Ovary (tissue), 9 donors: Measurements from ENCODE around the gene ASB9. TPM values are rescaled to one million over a fixed set of nuclear protein-coding genes. Genes with fewer than 3 reads are reported as not detected.

Experiments
- DNase-seq, 5 donors: peaks; one replicate each; pipeline ENCODE4 v3.0.0-alpha.2; 2019 to 2020
- H3K27ac ChIP-seq, 2 donors: fragments of 200-600 bp; one replicate each; pipeline versions ENCODE4 v1.5.1 to v1.8.0; 2019 to 2022
- H3K27me3 ChIP-seq: fragments of 200-600 bp; one replicate; pipeline ENCODE4 v1.8.0; 2022
- H3K36me3 ChIP-seq: fragments of 200-600 bp; sonication (generic); one replicate; pipeline ENCODE4 v1.5.1; 2019
- H3K4me1 ChIP-seq: one replicate; pipeline ENCODE4 v1.8.1; 2013; ENCODE audit warnings: mild to moderate bottlenecking, moderate library complexity; ENCODE audit not compliant: insufficient read depth
- H3K4me3 ChIP-seq: fragments of 200-600 bp; sonication (generic); one replicate; pipeline ENCODE4 v1.5.1; 2017
- H3K9me3 ChIP-seq, 2 donors: fragments of 200-600 bp in 1 of 2; sonication (generic) in 1 of 2; one replicate each; pipeline versions ENCODE4 v1.5.1 to v1.8.1; 2013 to 2019; ENCODE audit warnings: mild to moderate bottlenecking in 1 of 2, moderate library complexity in 1 of 2
- CTCF ChIP-seq, 3 donors: fragments of 450-650 bp in 2 of 3; fragments of 200-600 bp in 1 of 3; IDR thresholded peaks; one replicate each; pipeline versions ENCODE4 v1.5.1 to v1.8.0; 2016 to 2022; ENCODE audit warnings: antibody characterized with exemption in 3 of 3, mild to moderate bottlenecking in 1 of 3
- EP300 ChIP-seq: sonication (generic); formaldehyde crosslinking; IDR thresholded peaks from one replicate; pipeline ENCODE4 v1.6.1; 2017; ENCODE audit warnings: antibody characterized with exemption
- POLR2A ChIP-seq: fragments of 450-650 bp; IDR thresholded peaks from one replicate; pipeline ENCODE4 v1.6.1; 2017; ENCODE audit warnings: antibody characterized with exemption, mild to moderate bottlenecking, moderate library complexity
- WGBS, 3 donors: extraction: QIAGEN DNeasy Blood & Tissue Kit in 1 of 3; methylation state at CpG; one replicate each; pipeline versions ENCODE4 v1.1.5 to v1.1.7; 2013 to 2017; 5-methylcytosine and 5-hydroxymethylcytosine counted together
- intact Hi-C, 4 donors: fragments of 100-400 bp; cut with DNase I; formaldehyde crosslinking; loops; one replicate each; pipeline versions ENCODE4 v1.11.0 to v1.15.1; 2022 to 2023
- polyA plus RNA-seq, 2 donors: library from polyadenylated mRNA; stranded (reverse); fragments of 200-250 nt in 1 of 2; fragments of 350-450 nt in 1 of 2; fragmentation: Illumina TruSeq in 1 of 2; extraction: RNeasy Lipid Tissue Mini Kit (QIAGEN cat#74804) in 1 of 2; gene quantifications; one replicate each; pipeline ENCODE4 v1.2.3, GENCODE V29; 2013 to 2014
- total RNA-seq, 7 donors: library from RNA; depleted of rRNA in 2 of 7; stranded (reverse); fragments of >200 nt in 2 of 7; fragmentation: NEBNext Ultra II Directional in 3 of 7; extraction: Animal tissue kit (Norgen Biotek cat#: 25700) in 3 of 7; gene quantifications; one replicate each; pipeline versions ENCODE4 v1.1.0 to v1.2.4, GENCODE V29; 2016 to 2023
- donor health status: DM: no; HTN: no; CAD: no; lungs with moderate emphysema.
- donor health status: DM: no; HTN: no; CAD: no.
- donor health status: Bipolar disorder and iron deficiency.
- donor health status: DM: yes; HTN: yes; CAD: no.
- donor health status: DM: no; HTN: no; CAD: no.
- donor health status: DM: yes; HTN: yes; CAD: no.

Gene ASB9
- total and polyA plus RNA-seq, 9 donors, result 0.20 to 2.1 (median 0.99) TPM

- H3K27me3 ChIP-seq, result no peaks in the 10 kb centered on the region
- no peak overlapping the region for H3K4me3 ChIP-seq
- H3K9me3 ChIP-seq, result no peaks in the 10 kb centered on the region
- DNase-seq, result no peak
- no peak overlapping the region for H3K27ac ChIP-seq
- no peaks in the 10 kb centered on the region for H3K36me3 ChIP-seq
- H3K4me1 ChIP-seq, result no peaks in the 10 kb centered on the region
- 74 to 90% (median 79%) methylated on average over 1 of the region's 1 CpG for WGBS, 3 donors
- TF ChIP-seq POLR2A (no peak), CTCF (IDR thresholded peaks at IDR 0.05) (no peak), EP300 (no peak)
- intact Hi-C loops, result loop anchor here in 1 of 4 donors (5.0 kb wide), 1 partner anchor 741 kb away; no protein-coding TSS in a partner anchor
These were observed 63.6 kb downstream of the ASB9 start for GRCh38 chrX:15206306-15206705.

- H3K27ac ChIP-seq, result no peak overlapping the region
- no peak for DNase-seq
- no peak overlapping the region for H3K4me3 ChIP-seq
- TF ChIP-seq EP300 (no peak), CTCF (IDR thresholded peaks at IDR 0.05) (no peak), POLR2A (no peak)
- intact Hi-C loops, result no loop called here
- H3K27me3 ChIP-seq, result no peaks in the 10 kb centered on the region
- H3K4me1 ChIP-seq, result no peaks in the 10 kb centered on the region
- no peaks in the 10 kb centered on the region for H3K36me3 ChIP-seq
- 67 to 72% (median 68%) methylated on average over 4 of the region's 4 CpGs for WGBS, 3 donors
- no peaks in the 10 kb centered on the region for H3K9me3 ChIP-seq
These were observed 65.6 kb downstream of the ASB9 start for GRCh38 chrX:15204130-15204751.

- no peak for DNase-seq
- 79 to 87% (median 85%) methylated on average over 2 of the region's 2 CpGs for WGBS, 3 donors
- H3K36me3 ChIP-seq, result no peaks in the 10 kb centered on the region
- no peak overlapping the region for H3K4me3 ChIP-seq
- H3K9me3 ChIP-seq, result no peaks in the 10 kb centered on the region
- no peaks in the 10 kb centered on the region for H3K4me1 ChIP-seq
- no peaks in the 10 kb centered on the region for H3K27me3 ChIP-seq
- H3K27ac ChIP-seq, result no peak overlapping the region
- intact Hi-C loops, result no loop called here
- no peak for TF ChIP-seq CTCF (IDR thresholded peaks at IDR 0.05)
- no peak for TF ChIP-seq POLR2A
- TF ChIP-seq EP300, result no peak
These were observed 66.2 kb downstream of the ASB9 start for GRCh38 chrX:15203694-15204093.

- WGBS, 3 donors, result 59 to 75% (median 71%) methylated on average over 2 of the region's 2 CpGs
- intact Hi-C loops, result no loop called here
- Histone ChIP-seq H3K4me1 (no peaks in the 10 kb centered on the region), H3K36me3 (no peaks in the 10 kb centered on the region), H3K4me3 (no peak overlapping the region), H3K9me3 (no peaks in the 10 kb centered on the region), H3K27me3 (no peaks in the 10 kb centered on the region), H3K27ac (no peak overlapping the region)
- no peak for DNase-seq
- no peak for TF ChIP-seq CTCF (IDR thresholded peaks at IDR 0.05)
- no peak for TF ChIP-seq POLR2A
- no peak for TF ChIP-seq EP300
These were observed 67.3 kb downstream of the ASB9 start for GRCh38 chrX:15202454-15203177.
